ENCODE results near the gene GHDC. TPM values are rescaled to one million over a fixed set of nuclear protein-coding genes. Genes with fewer than 3 reads are reported as not detected.
"Not testable (repeated sequence)": the region's sequence is repeated elsewhere in the genome, so short reads cannot be mapped to it uniquely, and the experiment has no call there.

The GHDC gene
- total and polyA plus RNA-seq, 2 of the 8 experiments (the other 6 are each of a cell fraction or from before 2014, with no cell fraction given), result 7.4 to 8.1 TPM

- not testable (repeated sequence) for H3K4me3 ChIP-seq (ENCODE audit: extremely low read depth in 1 of 4, insufficient read depth in 2 of 4, low read depth in 3 of 4, low read length in 4 of 4); H3K23ac ChIP-seq (ENCODE audit: insufficient read length); H3K56ac ChIP-seq (replicated peaks; ENCODE audit: insufficient read length, low read depth, low read length); H3K79me1 ChIP-seq (ENCODE audit: low read depth, low read length); H2AK5ac ChIP-seq (ENCODE audit: low read depth, low read length); H4K5ac ChIP-seq (ENCODE audit: insufficient read length, low read depth, low read length); H2BK15ac ChIP-seq (ENCODE audit: low read length); H3K18ac ChIP-seq (ENCODE audit: extremely low read depth, low read length); H4K8ac ChIP-seq (ENCODE audit: extremely low read depth, insufficient read depth, low read length); H3K4me2 ChIP-seq (ENCODE audit: insufficient read depth in 1 of 2, low read depth in 2 of 2, low read length in 2 of 2); H3K4ac ChIP-seq (replicated peaks; ENCODE audit: insufficient read length, low read depth, low read length); H4K91ac ChIP-seq (replicated peaks; ENCODE audit: insufficient read length, low read length); H3K9ac ChIP-seq (replicated peaks in 1 of 4; ENCODE audit: extremely low read depth in 1 of 4, low read depth in 3 of 4, low read length in 3 of 4); H3K27ac ChIP-seq (ENCODE audit: low read depth, low read length); H3K14ac ChIP-seq (ENCODE audit: insufficient read length); H3K27me3 ChIP-seq (replicated peaks in 1 of 4; ENCODE audit: control insufficient read depth in 3 of 4, extremely low read depth in 1 of 4, insufficient read depth in 3 of 4, low read length in 3 of 4); H3K23me2 ChIP-seq (ENCODE audit: low read depth, low read length); FAIRE-seq; H3K9me3 ChIP-seq (ENCODE audit: insufficient read depth in 2 of 2, low read depth in 1 of 2, low read length in 1 of 2); H2AFZ ChIP-seq (ENCODE audit: low read length); DNase-seq (ENCODE audit: low read depth in 1 of 2, low spot score in 2 of 2); H2BK120ac ChIP-seq (replicated peaks; ENCODE audit: low read depth, low read length); H3K4me1 ChIP-seq (replicated peaks in 1 of 4; ENCODE audit: control insufficient read depth in 3 of 4, insufficient read depth in 4 of 4, low read length in 3 of 4); H2BK5ac ChIP-seq (ENCODE audit: low read depth, low read length); H2BK12ac ChIP-seq (ENCODE audit: low read depth, low read length); H3K36me3 ChIP-seq (ENCODE audit: control insufficient read depth in 2 of 4, insufficient read depth in 4 of 4, low read length in 3 of 4); H2BK20ac ChIP-seq (ENCODE audit: low read length)
- H4K20me1 ChIP-seq (replicated peaks in 1 of 2; ENCODE audit: control insufficient read depth in 1 of 2, insufficient read depth in 2 of 2, low read length in 2 of 2), result peaks cover 9 to 12% of the 10 kb centered on the region in 2 experiments
- ChIA-PET CTCF (ENCODE audit: partially characterized antibody) (interaction anchor here (0.6 to 2.7 kb wide), 11 partner anchors 10 to 168 kb away, joined by 3 to 9 read pairs (median 3); partner anchors contain the start of genes HSPB9, KAT2A and KCNH4), POLR2A (ENCODE audit: partially characterized antibody) (interaction anchor here (1.1 to 1.4 kb wide), 3 partner anchors 22 to 127 kb away, joined by 3 to 5 read pairs (median 4); partner anchors contain the start of gene KAT2A)
- 71% methylated on average over 4 of the region's 4 CpGs; no CpG with 5 or more reads in 1 of the 2 experiments for WGBS, 2 experiments (ENCODE audit: extremely low coverage in 1 of 2, insufficient coverage in 1 of 2, insufficient read length in 1 of 2, insufficient replicate concordance in 2 of 2, low coverage in 1 of 2, low lambda C conversion rate in 2 of 2, missing lambda C conversion rate in 1 of 2)
- peaks cover 0 to 43% of the 10 kb centered on the region in 2 experiments; a peak in 2 of 4 replicates for H3K79me2 ChIP-seq (ENCODE audit: control insufficient read depth in 1 of 2, insufficient read depth in 2 of 2, low read length in 2 of 2)
Measured at GRCh38 chr17:42143138-42143537, 51.2 kb downstream of the GHDC start.
